22Rv1 (cell line): ENCODE results near the gene GNPTAB.

Experiments used
- ZFX ChIP-seq: fragments of 450-650 bp; IDR thresholded peaks from 2 replicates; pipeline ENCODE4 v1.6.1; 2017; ENCODE audit warnings: antibody characterized with exemption, borderline replicate concordance
- TF ChIP-seq, protein P1 (sequence below): fragments of 450-650 bp; IDR thresholded peaks from 2 replicates; pipeline ENCODE4 v1.5.1; 2017; ENCODE audit warnings: mild to moderate bottlenecking

DNA sequence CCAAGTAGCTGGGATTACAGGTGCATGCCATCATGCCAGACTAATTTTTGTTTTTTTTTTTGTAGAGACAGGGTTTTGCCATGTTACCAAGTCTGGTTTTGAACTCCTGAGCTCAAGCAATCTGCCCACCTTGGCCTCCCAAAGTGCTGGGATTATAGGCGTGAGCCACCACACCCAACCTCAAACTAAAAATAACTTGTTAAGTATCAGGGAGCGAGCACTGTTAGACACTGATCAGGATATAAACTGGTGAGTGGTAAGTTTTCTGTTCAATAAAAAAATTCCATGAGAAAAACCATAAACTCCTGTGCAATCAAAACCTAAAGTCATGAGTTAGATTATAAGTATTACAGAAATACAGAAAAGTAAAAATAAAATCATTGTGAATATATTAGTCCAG, 46.9 kb downstream of the GNPTAB start:
- TF ChIP-seq, protein P1, sequence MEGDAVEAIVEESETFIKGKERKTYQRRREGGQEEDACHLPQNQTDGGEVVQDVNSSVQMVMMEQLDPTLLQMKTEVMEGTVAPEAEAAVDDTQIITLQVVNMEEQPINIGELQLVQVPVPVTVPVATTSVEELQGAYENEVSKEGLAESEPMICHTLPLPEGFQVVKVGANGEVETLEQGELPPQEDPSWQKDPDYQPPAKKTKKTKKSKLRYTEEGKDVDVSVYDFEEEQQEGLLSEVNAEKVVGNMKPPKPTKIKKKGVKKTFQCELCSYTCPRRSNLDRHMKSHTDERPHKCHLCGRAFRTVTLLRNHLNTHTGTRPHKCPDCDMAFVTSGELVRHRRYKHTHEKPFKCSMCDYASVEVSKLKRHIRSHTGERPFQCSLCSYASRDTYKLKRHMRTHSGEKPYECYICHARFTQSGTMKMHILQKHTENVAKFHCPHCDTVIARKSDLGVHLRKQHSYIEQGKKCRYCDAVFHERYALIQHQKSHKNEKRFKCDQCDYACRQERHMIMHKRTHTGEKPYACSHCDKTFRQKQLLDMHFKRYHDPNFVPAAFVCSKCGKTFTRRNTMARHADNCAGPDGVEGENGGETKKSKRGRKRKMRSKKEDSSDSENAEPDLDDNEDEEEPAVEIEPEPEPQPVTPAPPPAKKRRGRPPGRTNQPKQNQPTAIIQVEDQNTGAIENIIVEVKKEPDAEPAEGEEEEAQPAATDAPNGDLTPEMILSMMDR, result no peak
- TF ChIP-seq ZFX, result no peak
